Common myeloid progenitor, CD34-positive (primary cell): Measurements from ENCODE around the gene ECHS1.
"Not testable (repeated sequence)": the region's sequence is repeated elsewhere in the genome, so short reads cannot be mapped to it uniquely, and the experiment has no call there.

Source experiments
- CTCF ChIA-PET: fragments of 350-600 bp; sonication (Branson Sonifier 250); formaldehyde crosslinking; loops from one replicate; lab custom pipeline; 2021; ENCODE audit warnings: antibody characterized with exemption; lab: Charles Lee
- POLR2A ChIA-PET: fragments of 350-600 bp; sonication (Branson Sonifier 250); formaldehyde crosslinking; loops from one replicate; lab custom pipeline; 2021; ENCODE audit warnings: antibody characterized with exemption; lab: Charles Lee
- DNase-seq, 3 donors: peaks; one replicate each; pipeline versions ENCODE4 v3.0.0 to v3.0.0-alpha.2; 2013
- H3K27ac ChIP-seq, 2 experiments: 1 replicate in 1 of 2; 2 replicates in 1 of 2; pipeline ENCODE4 v1.7.0; 2013; ENCODE audit warnings: inconsistent platforms in 2 of 2, low read length in 2 of 2, mild to moderate bottlenecking in 2 of 2, low read depth in 1 of 2, moderate library complexity in 1 of 2; ENCODE audit not compliant: severe bottlenecking in 2 of 2, insufficient read depth in 1 of 2, poor library complexity in 1 of 2
- H3K27me3 ChIP-seq, 5 experiments: replicated peaks in 2 of 5; 1 replicate in 3 of 5; 2 replicates in 2 of 5; pipeline versions ENCODE4 v1.6.1 to v1.7.0; 2013; ENCODE audit warnings: low read length in 4 of 5, mild to moderate bottlenecking in 2 of 5, moderate library complexity in 2 of 5, inconsistent platforms in 1 of 5; ENCODE audit not compliant: insufficient read depth in 5 of 5, control insufficient read depth in 4 of 5
- H3K36me3 ChIP-seq, 4 experiments: 1 replicate in 2 of 4; 2 replicates in 2 of 4; pipeline versions ENCODE4 v1.6.1 to v1.7.0; 2013; ENCODE audit warnings: low read length in 3 of 4, control low read depth in 1 of 4, mild to moderate bottlenecking in 1 of 4; ENCODE audit not compliant: control insufficient read depth in 4 of 4, insufficient read depth in 4 of 4
- H3K4me1 ChIP-seq, 4 experiments: 1 replicate in 3 of 4; 2 replicates in 1 of 4; pipeline versions ENCODE4 v1.6.1 to v1.7.1; 2013; ENCODE audit warnings: low read length in 3 of 4, mild to moderate bottlenecking in 3 of 4, control low read depth in 1 of 4, inconsistent platforms in 1 of 4, moderate library complexity in 1 of 4; ENCODE audit not compliant: control insufficient read depth in 4 of 4, insufficient read depth in 4 of 4; ENCODE audit errors: control extremely low read depth in 1 of 4
- H3K4me3 ChIP-seq, 7 experiments: 1 replicate in 4 of 7; 2 replicates in 3 of 7; pipeline versions ENCODE4 v1.5.1 to v1.7.0; 2013; ENCODE audit warnings: mild to moderate bottlenecking in 7 of 7, low read length in 6 of 7, moderate library complexity in 6 of 7, inconsistent platforms in 2 of 7, low read depth in 2 of 7, control low read depth in 1 of 7; ENCODE audit not compliant: insufficient read depth in 4 of 7, control insufficient read depth in 1 of 7; ENCODE audit errors: extremely low read depth in 1 of 7
- H3K9me3 ChIP-seq, 5 experiments: 1 replicate in 4 of 5; 2 replicates in 1 of 5; pipeline versions ENCODE4 v1.6.1 to v1.7.1; 2013; ENCODE audit warnings: low read length in 4 of 5, mild to moderate bottlenecking in 2 of 5, inconsistent platforms in 1 of 5, low read depth in 1 of 5, moderate library complexity in 1 of 5; ENCODE audit not compliant: control insufficient read depth in 4 of 5, insufficient read depth in 2 of 5; ENCODE audit errors: control extremely low read depth in 1 of 5
- WGBS: methylation state at CpG from one replicate; pipeline ENCODE4 v1.1.5; 2013; ENCODE audit not compliant: insufficient coverage; 5-methylcytosine and 5-hydroxymethylcytosine counted together

Gene ECHS1

DNA sequence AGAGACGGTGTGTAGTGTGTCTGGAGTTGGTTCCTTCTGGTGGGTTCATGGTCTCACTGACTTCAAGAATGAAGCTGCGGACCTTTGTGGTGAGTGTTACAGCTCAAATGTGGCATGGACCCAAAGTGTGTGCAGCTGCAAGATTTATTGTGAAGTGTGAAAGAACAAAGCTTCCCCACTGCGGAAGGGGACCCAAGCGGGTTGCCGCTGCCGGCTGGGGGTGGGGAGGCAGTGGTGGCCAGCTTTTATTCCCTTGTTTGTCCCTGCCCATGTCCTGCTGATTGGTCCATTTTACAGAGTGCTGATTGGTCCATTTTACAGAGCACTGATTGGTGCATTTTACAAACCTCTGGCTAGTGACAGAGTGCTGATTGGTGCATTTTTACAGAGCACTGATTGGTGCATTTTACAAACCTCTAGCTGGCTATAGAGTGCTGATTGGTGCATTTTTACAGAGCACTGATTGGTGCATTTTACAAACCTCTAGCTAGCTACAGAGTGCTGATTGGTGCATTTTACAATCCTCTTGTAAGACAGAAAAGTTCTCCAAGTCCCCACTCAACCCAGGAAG, 52.2 kb downstream of the ECHS1 start:
- peaks cover 0 to 21% (median 11%) of the 10 kb centered on the region in 4 experiments for H3K4me1 ChIP-seq
- H3K9me3 ChIP-seq, H3K36me3 ChIP-seq, H3K27ac ChIP-seq, H3K4me3 ChIP-seq: not testable (repeated sequence)
- peaks cover 0 to 25% (median 5%) of the 10 kb centered on the region in 5 experiments for H3K27me3 ChIP-seq
- ChIA-PET POLR2A (interaction anchor here (0.7 kb wide), 1 partner anchor 15 kb away, joined by 5 read pairs; no protein-coding TSS in a partner anchor), CTCF (interaction anchor here (0.6 to 2.8 kb wide), 7 partner anchors 8 to 75 kb away, joined by 3 to 11 read pairs (median 5); no protein-coding TSS in a partner anchor)
- DNase-seq = peak in 2 of 3 donors; percentile 42 to 49
- WGBS = 98% methylated on average over 6 of the region's 6 CpGs

DNA sequence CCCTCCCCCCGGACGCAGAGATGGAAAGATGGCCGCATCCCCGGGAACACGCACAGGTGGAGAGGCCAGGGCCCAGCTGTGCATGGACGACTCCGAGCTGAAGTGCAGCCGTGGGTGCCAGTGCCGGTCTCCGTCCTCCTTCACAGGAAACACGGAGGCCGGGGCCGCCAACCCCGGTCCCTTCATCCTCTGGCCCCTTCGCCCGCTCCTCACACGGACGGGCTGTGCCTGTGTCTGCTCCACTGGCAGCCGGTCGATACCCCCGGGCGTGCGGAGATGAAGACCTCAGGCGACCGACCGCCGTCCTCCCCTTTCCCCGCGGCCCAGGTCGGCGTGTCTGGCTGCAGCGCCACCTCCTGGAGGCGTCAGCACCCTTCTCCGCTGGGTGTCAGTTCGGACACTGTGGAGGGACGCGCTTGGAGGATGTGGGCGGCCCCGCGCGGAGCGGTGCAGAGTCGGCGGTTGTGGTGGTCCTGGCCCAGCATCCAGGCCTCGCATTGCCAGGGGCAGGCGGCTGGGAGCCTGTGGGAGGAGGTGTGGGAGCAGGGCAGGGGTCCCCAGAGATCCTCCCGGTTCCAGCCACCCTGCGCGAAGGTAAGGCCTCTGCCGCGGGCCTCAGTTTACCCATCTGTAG, 54.5 kb downstream of the ECHS1 start:
- Histone ChIP-seq H3K27me3 (peaks cover 0 to 12% (median 2%) of the 10 kb centered on the region in 5 experiments), H3K4me3 (peak overlapping the region in 6 of 7 experiments; percentile 19 to 73 (median 52)), H3K27ac (no peak overlapping the region), H3K9me3 (peaks cover 0 to 2% (median 0%) of the 10 kb centered on the region in 5 experiments), H3K4me1 (peaks cover 0 to 7% (median 1%) of the 10 kb centered on the region in 4 experiments), H3K36me3 (no peaks in the 10 kb centered on the region)
- CTCF ChIA-PET = interaction anchor here (0.7 to 2.8 kb wide), 4 partner anchors 37 to 72 kb away, joined by 3 to 10 read pairs (median 4); no protein-coding TSS in a partner anchor
- POLR2A ChIA-PET = no interaction called here
- 9% methylated on average over 36 of the region's 51 CpGs for WGBS
- DNase-seq = peak; percentile 69 to 74 (median 73)

DNA sequence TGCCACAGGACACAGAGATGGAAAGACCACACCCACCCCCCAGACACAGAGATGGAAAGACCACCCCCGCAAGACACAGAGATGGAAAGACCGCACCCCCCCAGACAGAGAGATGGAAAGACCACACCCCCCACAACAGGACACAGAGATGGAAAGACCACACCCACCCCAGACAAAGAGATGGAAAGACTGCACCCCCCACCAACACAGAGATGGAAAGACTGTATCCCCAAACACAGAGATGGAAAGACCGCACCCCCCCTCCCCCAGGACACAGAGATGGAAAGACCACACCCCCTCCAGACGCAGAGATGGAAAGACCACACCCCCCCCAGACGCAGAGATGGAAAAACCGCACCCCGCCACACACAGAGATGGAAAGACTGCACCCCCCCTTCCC, 56.4 kb downstream of the ECHS1 start:
- ChIA-PET CTCF (no interaction called here), POLR2A (no interaction called here)
- no peak for DNase-seq
- peaks cover 0 to 2% (median 0%) of the 10 kb centered on the region in 5 experiments for H3K9me3 ChIP-seq
- H3K4me3 ChIP-seq = no peak overlapping the region
- H3K27me3 ChIP-seq = peaks cover 0 to 12% (median 2%) of the 10 kb centered on the region in 5 experiments
- H3K27ac ChIP-seq = no peak overlapping the region
- H3K36me3 ChIP-seq = peaks cover 0 to 15% (median 10%) of the 10 kb centered on the region in 4 experiments
- H3K4me1 ChIP-seq = peaks cover 0 to 7% (median 1%) of the 10 kb centered on the region in 4 experiments
- no CpG with 5 or more reads among the region's 7 CpGs for WGBS

DNA sequence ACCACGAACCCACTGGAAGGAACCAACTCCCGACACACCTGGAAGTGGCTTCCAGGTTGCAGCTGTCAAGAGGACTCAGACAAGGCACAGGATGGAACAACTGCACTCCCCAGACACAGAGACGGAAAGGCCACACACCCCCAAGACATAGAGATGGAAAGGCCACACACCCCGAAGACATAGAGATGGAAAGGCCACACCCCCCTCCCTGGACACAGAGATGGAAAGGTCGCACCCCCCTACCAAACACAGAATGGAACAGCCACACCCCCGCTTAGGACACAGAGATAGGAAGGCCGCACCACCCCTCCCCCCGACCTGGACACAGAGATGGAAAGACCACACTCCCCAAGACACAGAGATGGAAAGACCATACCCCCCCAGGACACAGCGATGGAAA, 56.9 kb downstream of the ECHS1 start:
- H3K36me3 ChIP-seq = peaks cover 0 to 18% (median 14%) of the 10 kb centered on the region in 4 experiments
- peaks cover 0 to 12% (median 2%) of the 10 kb centered on the region in 5 experiments for H3K27me3 ChIP-seq
- ChIA-PET POLR2A (no interaction called here), CTCF (interaction anchor here (1.0 to 2.9 kb wide), 6 partner anchors 8 to 70 kb away, joined by 3 to 14 read pairs (median 3); no protein-coding TSS in a partner anchor)
- no peak for DNase-seq
- WGBS = 77% methylated on average over 2 of the region's 9 CpGs
- H3K9me3 ChIP-seq = peaks cover 0 to 2% (median 0%) of the 10 kb centered on the region in 5 experiments
- peaks cover 0 to 7% (median 1%) of the 10 kb centered on the region in 4 experiments for H3K4me1 ChIP-seq
- no peak overlapping the region for H3K27ac ChIP-seq
- no peak overlapping the region for H3K4me3 ChIP-seq

DNA sequence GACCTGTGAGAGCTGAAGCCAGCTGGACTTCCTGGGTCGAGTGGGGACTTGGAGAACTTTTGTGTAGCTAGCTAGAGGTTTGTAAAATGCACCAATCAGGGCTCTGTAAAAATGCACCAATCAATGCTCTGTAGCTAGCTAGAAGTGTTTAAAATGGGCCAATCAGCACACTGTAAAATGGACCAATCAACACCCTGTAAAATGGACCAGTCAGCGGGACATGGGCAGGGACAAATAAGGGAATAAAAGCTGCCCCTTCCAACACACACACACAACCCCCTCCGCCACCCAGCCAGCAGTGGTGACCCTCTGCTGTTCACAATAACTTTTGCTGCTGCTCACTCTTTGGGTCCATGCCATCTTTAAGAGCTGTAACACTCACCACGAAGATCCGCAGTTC, 57.3 kb downstream of the ECHS1 start:
- 91% methylated on average over 4 of the region's 5 CpGs for WGBS
- ChIA-PET POLR2A (no interaction called here), CTCF (interaction anchor here (0.9 to 2.9 kb wide), 7 partner anchors 8 to 71 kb away, joined by 3 to 14 read pairs (median 3); no protein-coding TSS in a partner anchor)
- Histone ChIP-seq H3K27me3 (peaks cover 0 to 11% (median 2%) of the 10 kb centered on the region in 5 experiments), H3K36me3 (peaks cover 0 to 19% (median 14%) of the 10 kb centered on the region in 4 experiments), H3K9me3 (peaks cover 0 to 1% (median 0%) of the 10 kb centered on the region in 5 experiments), H3K4me3 (no peak overlapping the region), H3K27ac (no peak overlapping the region), H3K4me1 (peaks cover 0 to 7% (median 1%) of the 10 kb centered on the region in 4 experiments)
- peak in 2 of 3 donors; percentile 48 to 54 for DNase-seq

DNA sequence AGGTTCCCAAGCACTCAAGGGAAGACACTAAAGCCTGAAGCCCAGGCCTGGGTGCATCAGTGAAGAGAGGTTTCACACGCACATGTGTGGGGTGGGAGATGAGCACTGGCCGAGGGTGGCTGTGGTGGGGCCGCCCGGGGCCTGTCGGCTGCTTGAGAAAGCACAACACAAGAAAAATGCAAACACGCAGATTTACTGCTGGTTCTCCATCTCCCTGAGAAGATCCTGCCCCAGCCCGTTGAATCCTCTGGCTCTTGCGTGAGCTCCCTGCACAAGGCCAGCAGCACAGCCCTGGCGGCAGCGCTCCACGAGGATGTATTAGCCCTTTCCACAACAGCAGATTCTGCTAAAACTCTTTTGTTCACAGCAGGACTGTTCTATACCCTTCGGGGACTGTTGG, 58.2 kb downstream of the ECHS1 start:
- DNase-seq = no peak
- CTCF ChIA-PET = interaction anchor here (0.7 to 2.9 kb wide), 9 partner anchors 9 to 69 kb away, joined by 3 to 14 read pairs (median 3); no protein-coding TSS in a partner anchor
- Histone ChIP-seq H3K9me3 (no peaks in the 10 kb centered on the region), H3K4me3 (no peak overlapping the region), H3K36me3 (peaks cover 0 to 28% (median 20%) of the 10 kb centered on the region in 4 experiments), H3K27ac (no peak overlapping the region), H3K27me3 (peaks cover 0 to 10% (median 0%) of the 10 kb centered on the region in 5 experiments), H3K4me1 (peaks cover 0 to 7% (median 1%) of the 10 kb centered on the region in 4 experiments)
- 93% methylated on average over 9 of the region's 12 CpGs for WGBS
- POLR2A ChIA-PET = no interaction called here
